NCI-H774 (cell line): ENCODE results near the gene IRF1.
"Not testable (repeated sequence)": the region's sequence is repeated elsewhere in the genome, so short reads cannot be mapped to it uniquely, and the experiment has no call there.

Source experiments
- DNase-seq: peaks from one replicate; lab custom pipeline; 2025; lab: John Stamatoyannopoulos, UW

The IRF1 gene

GRCh38 chr5:132487095-132487428, 3.5 kb downstream of the IRF1 start:
- DNase-seq = no peak

DNA sequence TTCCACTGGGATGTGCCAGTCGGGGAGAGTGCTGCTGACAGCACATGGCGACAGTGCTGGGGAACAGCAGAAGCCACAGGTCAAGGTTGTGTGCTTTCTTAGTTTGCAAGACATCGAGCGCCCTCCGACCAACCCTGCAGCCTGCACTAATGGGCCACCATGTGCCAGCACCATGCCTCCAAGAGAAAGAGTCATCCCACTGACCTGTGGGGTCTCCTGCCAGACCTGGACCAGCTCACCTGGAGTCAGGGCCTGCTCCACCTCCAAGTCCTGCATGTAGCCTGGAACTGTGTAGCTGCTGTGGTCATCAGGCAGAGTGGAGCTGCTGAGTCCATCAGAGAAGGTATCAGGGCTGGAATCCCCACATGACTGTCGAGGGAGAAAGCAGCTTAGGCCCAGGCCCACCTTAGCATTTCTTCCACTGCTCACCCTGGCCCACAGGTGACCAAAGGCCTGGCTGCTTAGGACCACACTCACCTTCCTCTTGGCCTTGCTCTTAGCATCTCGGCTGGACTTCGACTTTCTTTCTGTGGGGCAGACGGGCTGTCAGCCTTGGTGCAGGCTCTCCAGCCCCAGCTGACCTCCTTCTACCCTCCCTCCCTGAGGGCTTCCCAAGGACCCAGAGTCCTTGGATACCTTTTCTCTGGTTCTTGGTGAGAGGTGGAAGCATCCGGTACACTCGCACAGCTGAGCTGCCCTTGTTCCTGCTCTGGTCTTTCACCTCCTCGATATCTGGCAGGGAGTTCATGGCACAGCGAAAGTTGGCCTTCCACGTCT, 4.1 kb downstream of the IRF1 start:
- DNase-seq = no peak

GRCh38 chr5:132485641-132486317, 4.8 kb downstream of the IRF1 start:
- no peak for DNase-seq

GRCh38 chr5:132484876-132485640, 5.5 kb downstream of the IRF1 start:
- DNase-seq = not testable (repeated sequence)

- no peak for DNase-seq
Observed at GRCh38 chr5:132484391-132484725, 6.2 kb downstream of the IRF1 start.

GRCh38 chr5:132483661-132484390, 6.7 kb downstream of the IRF1 start:
- DNase-seq = no peak

DNA sequence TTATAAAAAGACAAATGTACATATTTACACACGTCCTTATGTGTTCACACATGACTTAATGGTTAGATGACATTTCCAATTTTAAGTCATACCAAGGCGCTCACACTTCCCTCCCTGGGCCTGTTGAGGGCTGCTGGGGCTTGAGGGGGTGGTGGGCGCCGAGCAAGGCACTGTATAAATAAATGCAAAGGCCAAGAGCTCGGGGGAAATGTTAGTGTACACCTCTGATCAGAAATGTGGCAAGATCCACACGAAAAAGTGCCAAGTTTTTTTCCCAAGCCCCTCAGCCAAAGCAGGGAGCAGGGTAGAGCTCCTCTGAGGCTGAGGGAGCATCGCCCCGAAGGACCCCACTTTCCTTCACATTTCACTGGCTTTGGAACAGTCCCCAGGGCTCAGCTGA, 7.5 kb downstream of the IRF1 start:
- no peak for DNase-seq

DNA sequence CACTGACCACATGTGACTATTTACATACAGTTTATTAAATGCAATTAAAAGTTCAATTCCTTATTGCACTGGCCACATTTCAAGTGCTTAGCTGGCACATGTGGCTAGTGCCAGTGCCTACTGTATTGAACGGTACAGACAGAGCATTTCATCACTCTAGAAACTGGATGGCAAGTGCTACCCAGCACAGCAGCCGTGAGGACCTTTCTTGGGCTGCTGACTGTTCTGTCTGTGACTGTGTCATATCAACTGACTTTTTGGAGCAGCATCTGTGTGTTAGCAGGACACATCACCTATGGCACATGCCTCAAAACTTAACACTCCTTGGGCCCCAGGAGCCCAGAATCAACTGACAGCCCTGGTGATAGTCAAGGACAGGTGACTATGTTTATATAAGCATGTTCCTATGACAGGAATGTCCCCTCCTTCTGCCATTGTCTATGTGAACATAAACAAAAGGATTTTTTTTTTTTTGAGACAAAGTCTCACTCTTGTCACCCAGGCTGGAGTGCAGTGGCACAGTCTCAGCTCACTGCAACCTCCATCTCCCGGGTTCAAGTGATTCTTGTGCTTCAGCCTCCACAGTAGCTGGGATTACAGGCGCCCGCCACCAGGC, 8.9 kb downstream of the IRF1 start:
- DNase-seq = no peak

DNA sequence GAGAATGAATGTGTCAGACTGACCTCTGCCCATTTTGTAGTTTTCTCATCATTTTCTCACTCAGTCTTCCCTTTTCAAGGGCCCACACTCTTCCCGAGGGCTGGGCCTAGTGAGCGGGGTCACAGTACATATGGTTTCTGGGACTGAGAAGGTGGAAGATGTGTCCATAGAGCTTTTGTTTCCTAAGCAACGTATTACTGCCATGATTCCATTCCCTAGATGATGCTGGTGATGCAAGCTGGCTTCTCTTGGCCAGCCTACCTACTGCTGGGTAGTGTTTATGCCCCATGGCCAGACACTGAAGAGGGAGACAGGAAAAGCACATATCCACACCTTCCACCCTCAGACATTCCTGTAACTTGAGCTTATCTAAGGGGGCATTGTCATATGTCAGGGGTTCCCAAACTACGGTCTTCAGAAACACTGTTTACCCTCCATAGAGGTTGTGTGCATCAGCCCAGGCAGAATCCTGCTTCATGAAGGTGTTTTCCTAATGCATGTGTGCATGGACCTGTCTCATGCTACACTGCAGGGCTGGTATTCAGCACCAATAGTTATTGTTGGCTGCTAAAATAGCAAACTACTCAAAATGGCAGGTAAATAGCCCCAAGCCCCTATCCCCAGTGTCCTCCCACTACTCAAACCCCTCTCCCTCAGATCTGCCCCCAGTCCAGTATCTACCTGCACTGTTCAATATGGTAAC, 9.5 kb downstream of the IRF1 start:
- no peak for DNase-seq

GRCh38 chr5:132480546-132480892, 10.1 kb downstream of the IRF1 start:
- no peak for DNase-seq

DNA sequence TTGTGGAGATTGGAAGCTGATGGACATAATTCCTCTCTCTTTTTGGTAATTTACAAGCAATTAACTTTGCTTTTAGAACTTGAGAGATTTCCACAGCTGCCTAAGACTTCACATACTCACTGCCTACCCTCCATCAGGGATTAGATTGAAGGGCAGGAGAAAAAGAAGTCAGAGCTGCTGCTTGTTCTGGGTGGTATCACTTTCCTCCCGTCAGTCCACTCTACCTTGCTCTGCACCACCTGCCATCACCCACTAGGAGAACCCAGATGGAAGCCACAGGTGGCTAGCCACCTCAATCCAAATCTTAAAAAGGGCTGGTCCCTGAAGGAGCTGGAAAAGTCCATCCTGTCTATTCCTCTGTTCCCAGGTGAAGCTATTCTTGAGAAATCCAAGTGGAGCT, 10.5 kb downstream of the IRF1 start:
- DNase-seq = no peak

DNA sequence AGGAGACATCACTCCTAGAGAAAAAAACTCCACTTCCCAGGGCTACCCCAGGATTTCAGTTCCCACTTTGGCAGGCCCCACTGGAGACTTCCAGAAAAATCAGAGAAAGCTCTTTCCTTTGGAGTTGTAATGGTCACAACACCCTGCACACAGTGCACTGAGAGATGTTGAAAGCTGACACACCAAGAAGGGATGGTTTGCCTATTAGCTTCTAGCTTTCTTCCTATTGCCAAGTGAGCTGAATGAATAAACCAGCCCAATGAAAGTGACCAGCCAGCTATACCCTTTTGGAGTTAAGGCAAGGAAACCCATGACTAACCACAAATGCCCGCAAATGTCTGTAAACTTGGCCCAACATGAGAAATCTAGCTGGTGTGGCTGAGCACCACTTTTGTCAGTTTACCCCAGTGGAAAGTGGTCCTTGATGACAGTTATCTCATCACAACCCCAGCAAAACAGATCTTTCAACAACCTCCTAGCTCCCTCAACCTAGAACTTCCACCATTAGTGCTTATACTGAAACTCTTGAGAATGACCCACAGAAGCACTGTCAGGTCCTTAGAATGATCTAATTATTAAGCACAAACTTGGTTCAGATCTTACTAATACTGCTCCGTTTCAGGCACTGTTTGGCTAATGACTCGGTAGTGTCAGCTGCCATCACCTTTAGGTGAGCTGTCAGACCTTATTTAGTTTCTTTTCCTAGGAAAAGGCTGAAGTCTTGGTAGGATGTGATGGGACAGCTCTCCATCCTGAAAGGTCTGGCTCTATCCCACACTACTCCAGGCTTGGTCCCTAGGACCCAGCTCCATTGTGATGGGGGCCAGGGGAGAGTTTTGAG, 11.2 kb downstream of the IRF1 start:
- DNase-seq = no peak

- DNase-seq = no peak
Observed at GRCh38 chr5:132478366-132478871, 12.2 kb downstream of the IRF1 start.

DNA sequence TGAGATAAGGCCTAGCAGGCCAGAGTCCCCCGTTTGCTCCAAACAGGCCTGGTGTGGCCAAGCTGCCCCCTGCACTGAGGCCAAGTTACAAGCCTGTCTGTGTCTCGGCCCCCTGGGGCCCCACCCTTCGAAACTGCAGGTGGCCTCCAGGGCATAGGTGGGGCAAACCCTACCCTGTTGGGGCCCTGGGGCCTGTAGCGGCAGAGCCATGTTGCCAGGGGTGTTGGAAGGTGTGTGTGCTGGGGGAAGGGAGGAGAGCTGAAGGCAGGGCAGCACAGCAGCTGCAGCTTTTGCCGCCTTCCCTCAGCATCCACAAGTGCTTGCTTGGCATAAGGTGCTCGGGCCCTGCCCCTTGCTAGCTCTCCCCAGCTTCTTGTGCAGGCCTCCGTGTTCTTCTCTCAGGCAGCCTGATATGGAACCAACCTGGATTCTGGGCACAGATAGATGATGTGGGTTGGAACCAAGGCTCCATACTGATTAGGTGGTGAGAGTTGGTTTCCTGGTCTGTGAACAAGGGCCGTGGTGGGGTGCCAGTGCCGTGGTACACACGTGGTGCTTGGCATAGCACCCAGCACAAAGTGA, 12.7 kb downstream of the IRF1 start:
- DNase-seq = no peak

GRCh38 chr5:132476876-132477781, 13.4 kb downstream of the IRF1 start:
- no peak for DNase-seq

DNA sequence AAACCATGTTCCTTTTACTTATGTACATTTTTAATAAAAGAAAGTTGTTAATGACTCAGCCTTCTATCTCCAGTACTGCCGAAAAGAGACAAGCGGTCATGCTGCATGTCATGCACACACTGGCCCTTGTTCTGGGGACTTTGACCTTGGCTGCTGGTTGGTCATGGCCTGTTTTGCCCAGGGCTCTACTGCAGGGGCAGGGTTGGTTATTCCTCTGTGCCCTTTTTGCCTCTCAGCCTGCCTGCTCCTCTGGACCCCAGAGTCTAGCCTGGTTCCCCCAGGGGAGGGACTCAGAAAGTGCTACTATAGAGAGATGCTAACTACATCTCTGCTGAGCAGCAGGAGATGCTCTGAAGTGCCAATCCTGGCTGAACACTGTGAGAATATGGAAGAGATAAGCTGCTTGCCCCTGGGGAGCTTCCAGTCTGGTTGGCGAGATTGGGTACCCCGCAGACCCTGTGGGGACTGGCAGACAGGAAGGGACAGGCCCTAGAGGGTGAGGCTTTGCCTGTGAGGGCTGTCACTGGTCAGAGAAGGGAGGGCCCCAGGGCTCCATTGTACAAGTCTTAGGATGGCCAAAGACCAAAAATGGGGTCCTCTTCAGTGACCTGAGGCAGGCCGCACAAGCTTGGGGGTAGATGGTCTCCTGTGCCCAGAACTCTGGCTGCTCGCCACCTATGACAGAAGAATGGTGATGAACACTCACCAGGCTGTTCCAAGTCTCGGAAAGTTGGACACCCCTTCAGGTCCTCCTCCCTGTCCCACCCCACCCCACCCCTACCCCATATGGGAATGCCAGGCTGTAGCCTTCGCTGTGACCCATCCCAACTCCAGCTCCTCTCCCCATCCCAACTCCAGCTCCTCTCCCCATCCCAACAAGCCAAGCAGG, 14.3 kb downstream of the IRF1 start:
- DNase-seq = no peak

DNA sequence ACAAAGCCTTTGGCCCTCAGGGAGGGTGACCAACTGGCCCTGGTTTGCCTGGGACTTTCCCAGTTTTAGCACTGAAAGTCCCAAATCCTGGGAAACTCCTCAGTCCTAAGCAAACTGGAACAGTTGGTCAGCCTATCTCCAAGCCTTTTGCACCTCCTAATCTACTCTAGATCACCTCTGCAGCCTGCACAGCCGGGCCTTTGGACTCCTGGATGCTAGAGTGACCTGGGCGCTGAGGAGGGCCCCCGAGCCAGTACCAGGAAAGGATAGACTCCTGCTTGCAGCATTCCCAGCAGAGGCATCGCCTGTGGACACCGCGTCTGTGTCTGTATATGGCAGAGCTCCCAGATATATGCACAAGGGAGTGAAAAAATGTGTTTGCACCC, 15.1 kb downstream of the IRF1 start:
- DNase-seq = no peak
